ENCODE data around the gene SLC2A6. TPM values are rescaled to one million over a fixed set of nuclear protein-coding genes. Genes with fewer than 3 reads are reported as not detected.

Gene SLC2A6
- total RNA-seq, 2 donors from 2014 or later = 2.4 to 2.8 TPM

DNA sequence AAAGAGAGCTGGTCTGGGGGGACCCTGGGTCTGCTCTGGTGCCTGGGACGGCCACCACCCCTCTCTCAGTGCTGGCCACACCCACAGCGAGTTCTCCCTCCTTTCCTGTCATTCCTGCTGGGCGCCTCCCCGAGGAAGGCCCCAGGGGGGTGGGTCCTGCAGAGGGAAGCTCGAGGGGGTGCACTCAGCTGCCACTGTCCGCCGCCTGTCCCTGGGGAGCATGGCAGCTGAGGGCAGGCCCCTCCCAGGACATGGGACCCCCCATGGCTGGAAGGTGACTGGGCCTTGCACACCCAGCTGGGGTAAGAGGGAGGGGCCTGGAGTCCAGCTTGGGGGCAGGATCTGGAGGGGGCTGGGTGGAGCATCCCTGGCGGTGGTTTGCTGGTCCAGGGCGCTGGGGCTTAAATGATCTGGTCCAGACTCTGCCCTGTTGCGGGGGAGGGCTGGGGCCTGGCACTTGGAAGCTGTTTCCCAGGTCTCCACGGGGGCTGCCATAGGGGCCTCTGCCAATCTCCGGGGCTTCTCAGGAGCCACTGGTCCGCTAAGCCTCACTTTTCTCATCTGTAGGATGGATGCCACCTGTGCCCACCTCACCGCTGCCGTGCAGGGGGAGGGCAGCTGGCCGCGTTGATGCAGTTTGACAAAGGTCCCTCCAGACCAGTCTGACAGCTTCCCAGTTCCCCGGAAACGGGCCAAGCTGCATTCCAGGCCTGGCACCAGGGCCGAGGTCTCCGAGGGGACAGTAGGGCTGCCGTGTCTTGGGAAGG, 6.0 kb upstream of the SLC2A6 start:
- TF ChIP-seq, protein P1, sequence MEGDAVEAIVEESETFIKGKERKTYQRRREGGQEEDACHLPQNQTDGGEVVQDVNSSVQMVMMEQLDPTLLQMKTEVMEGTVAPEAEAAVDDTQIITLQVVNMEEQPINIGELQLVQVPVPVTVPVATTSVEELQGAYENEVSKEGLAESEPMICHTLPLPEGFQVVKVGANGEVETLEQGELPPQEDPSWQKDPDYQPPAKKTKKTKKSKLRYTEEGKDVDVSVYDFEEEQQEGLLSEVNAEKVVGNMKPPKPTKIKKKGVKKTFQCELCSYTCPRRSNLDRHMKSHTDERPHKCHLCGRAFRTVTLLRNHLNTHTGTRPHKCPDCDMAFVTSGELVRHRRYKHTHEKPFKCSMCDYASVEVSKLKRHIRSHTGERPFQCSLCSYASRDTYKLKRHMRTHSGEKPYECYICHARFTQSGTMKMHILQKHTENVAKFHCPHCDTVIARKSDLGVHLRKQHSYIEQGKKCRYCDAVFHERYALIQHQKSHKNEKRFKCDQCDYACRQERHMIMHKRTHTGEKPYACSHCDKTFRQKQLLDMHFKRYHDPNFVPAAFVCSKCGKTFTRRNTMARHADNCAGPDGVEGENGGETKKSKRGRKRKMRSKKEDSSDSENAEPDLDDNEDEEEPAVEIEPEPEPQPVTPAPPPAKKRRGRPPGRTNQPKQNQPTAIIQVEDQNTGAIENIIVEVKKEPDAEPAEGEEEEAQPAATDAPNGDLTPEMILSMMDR (IDR thresholded peaks at IDR 0.05) = no peak
- Histone ChIP-seq H3K27me3 (no peaks in the 10 kb centered on the region), H3K4me3 (no peak overlapping the region), H3K9me3 (no peaks in the 10 kb centered on the region), H3K36me3 (no peaks in the 10 kb centered on the region), H3K9ac (ENCODE audit: low read depth in 2 of 2, low read length in 2 of 2) (no peak overlapping the region), H3K27ac (no peak overlapping the region), H3K4me1 (no peaks in the 10 kb centered on the region)
- DNase-seq = no peak
- intact Hi-C loops (cut with DNase I) = loop anchor here (5.0 kb wide), 1 partner anchor 303 kb away; no protein-coding TSS in a partner anchor

DNA sequence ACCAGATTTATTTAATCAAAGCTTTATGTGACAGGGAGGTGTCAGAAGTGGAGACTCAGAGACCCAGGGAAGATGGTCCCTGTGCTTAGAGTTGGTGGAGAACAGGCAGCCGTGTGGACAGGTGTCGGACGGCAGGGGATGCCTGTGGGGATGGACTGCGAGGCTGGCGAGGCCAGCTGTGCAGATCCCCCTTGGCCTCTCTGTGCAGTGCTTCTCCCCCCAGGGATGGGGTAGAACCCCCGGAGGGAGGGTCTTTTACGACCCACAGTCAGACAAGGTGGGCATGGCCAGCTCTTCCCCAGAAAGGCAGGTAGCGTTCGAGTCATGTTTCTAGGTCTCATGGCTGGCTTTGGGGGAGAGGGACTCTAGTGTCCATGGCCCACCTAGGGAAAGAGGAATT, 4.7 kb upstream of the SLC2A6 start:
- Histone ChIP-seq H3K9ac (ENCODE audit: low read depth in 2 of 2, low read length in 2 of 2) (no peak overlapping the region), H3K4me3 (no peak overlapping the region), H3K36me3 (no peaks in the 10 kb centered on the region), H3K4me1 (peaks cover 10% of the 10 kb centered on the region), H3K9me3 (no peaks in the 10 kb centered on the region), H3K27ac (no peak overlapping the region), H3K27me3 (no peaks in the 10 kb centered on the region)
- TF ChIP-seq, protein P1 (IDR thresholded peaks at IDR 0.05) = no peak
- no peak for DNase-seq
- intact Hi-C loops (cut with DNase I) = no loop called here

- intact Hi-C loops (cut with DNase I) = no loop called here
- Histone ChIP-seq H3K4me3 (peak overlapping the region; percentile 56), H3K27me3 (no peaks in the 10 kb centered on the region), H3K9me3 (no peaks in the 10 kb centered on the region), H3K27ac (peak overlapping the region; percentile 40), H3K9ac (ENCODE audit: low read depth in 2 of 2, low read length in 2 of 2) (peak overlapping the region; percentile 19 to 40), H3K4me1 (peaks cover 15% of the 10 kb centered on the region), H3K36me3 (no peaks in the 10 kb centered on the region)
- no peak for DNase-seq
- TF ChIP-seq, protein P1 (IDR thresholded peaks at IDR 0.05) = no peak
These were observed 678 bp downstream of the SLC2A6 start for GRCh38 chr9:133477992-133478850.

GRCh38 chr9:133477461-133477860, 1.4 kb downstream of the SLC2A6 start:
- Histone ChIP-seq H3K27me3 (no peaks in the 10 kb centered on the region), H3K4me3 (no peak overlapping the region), H3K4me1 (peaks cover 15% of the 10 kb centered on the region), H3K36me3 (no peaks in the 10 kb centered on the region), H3K27ac (no peak overlapping the region), H3K9ac (ENCODE audit: low read depth in 2 of 2, low read length in 2 of 2) (no peak overlapping the region), H3K9me3 (no peaks in the 10 kb centered on the region)
- no peak for DNase-seq
- intact Hi-C loops (cut with DNase I) = no loop called here
- TF ChIP-seq, protein P1 (IDR thresholded peaks at IDR 0.05) = no peak

DNA sequence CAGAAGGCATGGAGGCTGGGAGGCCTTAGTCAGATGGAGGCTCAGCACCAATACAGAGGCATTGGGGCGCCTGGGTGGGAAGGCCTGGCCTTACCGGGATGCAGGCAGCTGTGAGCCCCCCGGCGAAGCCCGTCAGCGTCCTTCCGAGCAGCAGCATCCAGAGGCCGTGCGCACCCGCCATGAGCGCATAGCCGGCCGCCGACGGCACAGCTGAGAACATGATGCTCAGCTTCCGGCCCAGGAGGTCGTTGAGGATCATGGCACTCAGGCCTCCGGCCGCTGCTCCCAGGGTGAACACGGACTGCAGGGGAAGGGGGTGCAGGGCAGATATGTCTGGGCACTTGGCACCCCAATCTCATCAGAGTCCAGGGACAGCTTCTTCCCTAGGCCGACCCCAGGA, 2.0 kb downstream of the SLC2A6 start:
- intact Hi-C loops (cut with DNase I) = no loop called here

More for the DNA sequence above, 2.0 kb downstream of the SLC2A6 start:
- H3K9ac ChIP-seq (ENCODE audit: low read depth in 2 of 2, low read length in 2 of 2) = no peak overlapping the region
- no peaks in the 10 kb centered on the region for H3K36me3 ChIP-seq
- H3K27me3 ChIP-seq = no peaks in the 10 kb centered on the region
- H3K4me1 ChIP-seq = peaks cover 15% of the 10 kb centered on the region
- TF ChIP-seq, protein P1 (IDR thresholded peaks at IDR 0.05) = no peak
- no peaks in the 10 kb centered on the region for H3K9me3 ChIP-seq
- no peak overlapping the region for H3K4me3 ChIP-seq
- H3K27ac ChIP-seq = no peak overlapping the region
- no peak for DNase-seq

Data from colonic mucosa (tissue), 4 donors.